B cell (primary cell): Measurements from ENCODE around the gene POU3F3. TPM values are rescaled to one million over a fixed set of nuclear protein-coding genes. Genes with fewer than 3 reads are reported as not detected.

Experiments used
- ATAC-seq: fragments of 200-7000 bp; cut with Tn5 transposase; one replicate; pipeline ENCODE4 v1.10.0; 2021; ENCODE audit warnings: low read depth, mild to moderate bottlenecking, moderate number of reproducible peaks, moderate library complexity
- CTCF ChIA-PET: fragments of 350-600 bp; sonication (Branson Sonifier 250); formaldehyde crosslinking; loops from one replicate; lab custom pipeline; 2021; ENCODE audit warnings: antibody characterized with exemption, inconsistent platforms; lab: Charles Lee
- POLR2A ChIA-PET: fragments of 350-600 bp; sonication (Branson Sonifier 250); formaldehyde crosslinking; loops from one replicate; lab custom pipeline; 2021; ENCODE audit warnings: antibody characterized with exemption; lab: Charles Lee
- DNase-seq: peaks from one replicate; pipeline ENCODE4 v3.0.0; 2013
- H2AFZ ChIP-seq: 2 replicates; pipeline ENCODE4 v1.6.1; 2012; ENCODE audit warnings: mild to moderate bottlenecking, low read depth, low read length; ENCODE audit not compliant: insufficient read depth, poor library complexity, severe bottlenecking
- H3K27ac ChIP-seq, 2 donors: 1 replicate in 1 of 2; 2 replicates in 1 of 2; pipeline ENCODE4 v1.5.1; 2012 to 2013; ENCODE audit warnings: low read length in 2 of 2, mild to moderate bottlenecking in 2 of 2, moderate library complexity in 1 of 2
- H3K27me3 ChIP-seq, 4 experiments: fragments of 200-600 bp in 1 of 4; sonication (generic) in 1 of 4; replicated peaks in 1 of 4; 1 replicate in 2 of 4; 2 replicates in 2 of 4; pipeline versions ENCODE4 v1.6.1 to v1.7.0; 2013 to 2016; ENCODE audit warnings: low read length in 3 of 4, mild to moderate bottlenecking in 2 of 4, mixed read lengths in 1 of 4, moderate library complexity in 1 of 4; ENCODE audit not compliant: insufficient read depth in 4 of 4, control insufficient read depth in 3 of 4; ENCODE audit errors: control extremely low read depth in 1 of 4
- H3K36me3 ChIP-seq, 2 experiments: replicated peaks in 1 of 2; 1 replicate in 1 of 2; 2 replicates in 1 of 2; pipeline versions ENCODE4 v1.6.1 to v1.7.1; 2013; ENCODE audit warnings: low read length in 1 of 2; ENCODE audit not compliant: insufficient read depth in 2 of 2, control insufficient read depth in 1 of 2; ENCODE audit errors: control extremely low read depth in 1 of 2, extremely low read depth in 1 of 2
- H3K4me1 ChIP-seq, 2 donors: fragments of 200-600 bp in 1 of 2; sonication (generic) in 1 of 2; 1 replicate in 1 of 2; 2 replicates in 1 of 2; pipeline versions ENCODE4 v1.5.1 to v1.6.1; 2013 to 2017; ENCODE audit warnings: low read length in 2 of 2; ENCODE audit not compliant: control insufficient read depth in 2 of 2, insufficient read depth in 2 of 2
- H3K4me2 ChIP-seq: replicated peaks from 2 replicates; pipeline ENCODE3; 2012; ENCODE audit warnings: mild to moderate bottlenecking, low read depth, low read length; ENCODE audit not compliant: poor library complexity, severe bottlenecking
- H3K4me3 ChIP-seq, 5 experiments: fragments of 200-600 bp in 1 of 5; sonication (generic) in 1 of 5; 1 replicate in 3 of 5; 2 replicates in 2 of 5; pipeline versions ENCODE4 v1.5.1 to v1.7.0; 2011 to 2016; ENCODE audit warnings: low read length in 4 of 5, mild to moderate bottlenecking in 4 of 5, low read depth in 2 of 5, control low read depth in 1 of 5, moderate library complexity in 1 of 5; ENCODE audit not compliant: insufficient read depth in 1 of 5; ENCODE audit errors: control extremely low read depth in 1 of 5, extremely low read depth in 1 of 5
- H3K79me2 ChIP-seq: fragments of 200-600 bp; sonication (generic); one replicate; pipeline ENCODE4 v1.6.0; 2016; ENCODE audit warnings: low read length; ENCODE audit not compliant: control insufficient read depth, insufficient read depth
- H3K9ac ChIP-seq: fragments of 200-600 bp; sonication (generic); 2 replicates; pipeline ENCODE4 v1.6.1; 2017; ENCODE audit warnings: mild to moderate bottlenecking, low read length, moderate library complexity
- H3K9me3 ChIP-seq, 3 donors: one replicate each; pipeline versions ENCODE4 v1.6.1 to v1.7.1; 2013; ENCODE audit warnings: low read length in 2 of 3; ENCODE audit not compliant: control insufficient read depth in 2 of 3, insufficient read depth in 1 of 3; ENCODE audit errors: control extremely low read depth in 1 of 3
- H4K20me1 ChIP-seq: 2 replicates; pipeline ENCODE4 v1.6.0; 2012; ENCODE audit warnings: mild to moderate bottlenecking, low read length; ENCODE audit not compliant: insufficient read depth, control insufficient read depth, poor library complexity, severe bottlenecking
- H3K27ac Mint-ChIP-seq: one replicate; pipeline ENCODE4 v1.8.0; 2021; ENCODE audit warnings: mixed read lengths
- H3K27me3 Mint-ChIP-seq: one replicate; pipeline ENCODE4 v1.8.0; 2021; ENCODE audit warnings: mixed read lengths
- H3K4me1 Mint-ChIP-seq: one replicate; pipeline ENCODE4 v1.8.0; 2021; ENCODE audit warnings: mixed read lengths
- H3K4me3 Mint-ChIP-seq: one replicate; pipeline ENCODE4 v1.8.0; 2021; ENCODE audit warnings: mixed read lengths
- H3K9me3 Mint-ChIP-seq: one replicate; pipeline ENCODE4 v1.8.0; 2022; ENCODE audit warnings: mixed read lengths; ENCODE audit not compliant: insufficient read depth
- EZH2 ChIP-seq: IDR thresholded peaks from 2 replicates; pipeline ENCODE4 v1.6.1; 2012; ENCODE audit warnings: borderline replicate concordance, low read depth, mild to moderate bottlenecking, moderate library complexity, low read length; ENCODE audit not compliant: insufficient read depth, poor library complexity, severe bottlenecking
- WGBS: methylation state at CpG from one replicate; pipeline ENCODE4 v1.1.5; 2013; ENCODE audit warnings: missing lambda C conversion rate; ENCODE audit not compliant: insufficient coverage; 5-methylcytosine and 5-hydroxymethylcytosine counted together
- intact Hi-C: fragments of 100-400 bp; cut with micrococcal nuclease; formaldehyde crosslinking; loops from one replicate; pipeline ENCODE4 v1.10.0; 2022
- polyA plus RNA-seq: library from polyadenylated mRNA; depleted of rRNA; stranded (reverse); fragments of >200 nt; gene quantifications from 2 replicates; pipeline ENCODE4 v1.2.3, GENCODE V29; 2012
- total RNA-seq, 2 donors: library from RNA; stranded (reverse); fragments of 120-200 nt in 1 of 2; gene quantifications; 1 replicate in 1 of 2; 2 replicates in 1 of 2; pipeline versions ENCODE4 v1.2.3 to v1.2.4, GENCODE V29; 2013 to 2022
- TF ChIP-seq, protein P1 (sequence below): fragments of 200-600 bp; IDR thresholded peaks from one replicate; pipeline ENCODE4 v1.8.0; 2022; ENCODE audit warnings: antibody characterized with exemption, mild to moderate bottlenecking

Gene POU3F3
- total and polyA plus RNA-seq, 2 donors (not counting 1 experiment from before 2014, with no cell fraction given): 0.03 to 0.12 TPM

- intact Hi-C loops: loop anchor here (2.0 kb wide), 1 partner anchor 15 kb away; no protein-coding TSS in a partner anchor
- peaks cover 79% of the 10 kb centered on the region for H3K27me3 Mint-ChIP-seq
- Histone ChIP-seq H3K4me1 (peaks cover 32 to 46% of the 10 kb centered on the region in 2 donors), H3K27ac (no peak overlapping the region), H3K9me3 (peaks cover 12 to 43% (median 14%) of the 10 kb centered on the region in 3 donors), H3K4me2 (peak overlapping the region; percentile 23), H3K4me3 (no peak overlapping the region), H3K27me3 (peaks cover 3 to 97% (median 86%) of the 10 kb centered on the region in 4 experiments), H3K9ac (no peak overlapping the region), H2AFZ (no peak overlapping the region), H3K79me2 (no peaks in the 10 kb centered on the region), H3K36me3 (no peaks in the 10 kb centered on the region), H4K20me1 (no peaks in the 10 kb centered on the region)
- ChIA-PET CTCF (no interaction called here), POLR2A (no interaction called here)
- TF ChIP-seq EZH2: peak; percentile 92
- TF ChIP-seq, protein P1, sequence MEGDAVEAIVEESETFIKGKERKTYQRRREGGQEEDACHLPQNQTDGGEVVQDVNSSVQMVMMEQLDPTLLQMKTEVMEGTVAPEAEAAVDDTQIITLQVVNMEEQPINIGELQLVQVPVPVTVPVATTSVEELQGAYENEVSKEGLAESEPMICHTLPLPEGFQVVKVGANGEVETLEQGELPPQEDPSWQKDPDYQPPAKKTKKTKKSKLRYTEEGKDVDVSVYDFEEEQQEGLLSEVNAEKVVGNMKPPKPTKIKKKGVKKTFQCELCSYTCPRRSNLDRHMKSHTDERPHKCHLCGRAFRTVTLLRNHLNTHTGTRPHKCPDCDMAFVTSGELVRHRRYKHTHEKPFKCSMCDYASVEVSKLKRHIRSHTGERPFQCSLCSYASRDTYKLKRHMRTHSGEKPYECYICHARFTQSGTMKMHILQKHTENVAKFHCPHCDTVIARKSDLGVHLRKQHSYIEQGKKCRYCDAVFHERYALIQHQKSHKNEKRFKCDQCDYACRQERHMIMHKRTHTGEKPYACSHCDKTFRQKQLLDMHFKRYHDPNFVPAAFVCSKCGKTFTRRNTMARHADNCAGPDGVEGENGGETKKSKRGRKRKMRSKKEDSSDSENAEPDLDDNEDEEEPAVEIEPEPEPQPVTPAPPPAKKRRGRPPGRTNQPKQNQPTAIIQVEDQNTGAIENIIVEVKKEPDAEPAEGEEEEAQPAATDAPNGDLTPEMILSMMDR: no peak
- peaks cover 14% of the 10 kb centered on the region for H3K4me1 Mint-ChIP-seq
- ATAC-seq (no peak), DNase-seq (peak; percentile 45)
- peaks cover 2% of the 10 kb centered on the region for H3K9me3 Mint-ChIP-seq
- WGBS: 7% methylated on average over 60 of the region's 60 CpGs
- H3K27ac Mint-ChIP-seq: peak overlapping the region; percentile 63
- no peak overlapping the region for H3K4me3 Mint-ChIP-seq
Measured at GRCh38 chr2:104863468-104864279, 9.8 kb downstream of the POU3F3 start.
